HFFc6 (cell line): Measurements from ENCODE around the gene MTFMT. TPM values are rescaled to one million over a fixed set of nuclear protein-coding genes. Genes with fewer than 3 reads are reported as not detected.

ENCODE experiments used
- DNase-seq: peaks from one replicate; pipeline ENCODE4 v3.0.0-alpha.2; 2018
- H3K27ac Mint-ChIP-seq: 2 replicates; pipeline ENCODE4 v1.8.0; 2020; ENCODE audit warnings: mild to moderate bottlenecking, mixed read lengths
- H3K27me3 Mint-ChIP-seq: 2 replicates; pipeline ENCODE4 v1.8.0; 2021; ENCODE audit warnings: mild to moderate bottlenecking, moderate library complexity, mixed read lengths; ENCODE audit not compliant: insufficient read depth
- H3K36me3 Mint-ChIP-seq: 2 replicates; pipeline ENCODE4 v1.8.0; 2021; ENCODE audit warnings: low read depth, mixed read lengths
- H3K4me1 Mint-ChIP-seq: 2 replicates; pipeline ENCODE4 v1.8.0; 2020; ENCODE audit warnings: low read depth, mixed read lengths
- H3K4me3 Mint-ChIP-seq: 2 replicates; pipeline ENCODE4 v1.8.0; 2020; ENCODE audit warnings: mild to moderate bottlenecking, moderate library complexity, mixed read lengths
- H3K9me3 Mint-ChIP-seq: 2 replicates; pipeline ENCODE4 v1.8.0; 2020; ENCODE audit warnings: mild to moderate bottlenecking, mixed read lengths
- CTCF ChIP-seq: fragments of 200-600 bp; sonication (generic); IDR thresholded peaks from 2 replicates; pipeline ENCODE4 v1.5.0; 2021; ENCODE audit warnings: antibody characterized with exemption, mild to moderate bottlenecking
- total RNA-seq, 6 experiments: library from RNA; stranded (reverse); fragmentation: NEBNext Ultra II Directional; extraction: Animal tissue kit (Norgen Biotek cat#: 25700); gene quantifications; 2 replicates in 1 of 6; 3 replicates in 5 of 6; pipeline ENCODE4 v1.2.3, GENCODE V29; 2021

The MTFMT gene
- total RNA-seq, 6 experiments from 2014 or later: 15.5 to 18.3 (median 16.9) TPM

GRCh38 chr15:65054333-65055200, 25.1 kb upstream of the MTFMT start:
- Mint-ChIP-seq H3K27ac (no peak overlapping the region), H3K4me3 (no peak overlapping the region)

GRCh38 chr15:65052956-65053355, 23.5 kb upstream of the MTFMT start:
- no peak for TF ChIP-seq CTCF

More at GRCh38 chr15:65054333-65055200, 25.1 kb upstream of the MTFMT start:
- H3K9me3 Mint-ChIP-seq: no peaks in the 10 kb centered on the region
- peak; percentile 96 for TF ChIP-seq CTCF
- peaks cover 17% of the 10 kb centered on the region for H3K27me3 Mint-ChIP-seq
- peaks cover 34% of the 10 kb centered on the region for H3K4me1 Mint-ChIP-seq
- no peaks in the 10 kb centered on the region for H3K36me3 Mint-ChIP-seq
- peak; percentile 50 for DNase-seq

DNA sequence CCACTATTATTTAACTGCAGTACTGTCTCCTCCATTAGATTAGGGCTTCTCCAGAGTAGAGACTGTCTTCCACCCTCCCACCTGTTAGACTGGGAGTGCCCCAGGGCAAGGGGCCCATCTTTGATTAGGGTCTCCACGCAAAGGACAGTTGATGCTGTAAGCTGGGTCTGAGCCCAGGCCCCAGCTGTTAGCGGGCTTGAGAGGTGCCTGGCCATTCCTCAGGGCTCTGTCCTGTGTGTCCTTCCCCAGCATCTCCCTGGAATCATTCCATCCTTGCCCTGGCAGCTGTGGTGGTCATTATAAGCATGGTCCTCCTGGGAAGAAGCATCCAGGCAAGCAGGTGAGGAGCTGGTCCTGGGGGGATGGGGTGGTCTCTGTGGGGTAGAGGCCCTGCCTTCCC, 21.8 kb upstream of the MTFMT start:
- no peak for TF ChIP-seq CTCF
- Mint-ChIP-seq H3K36me3 (no peaks in the 10 kb centered on the region), H3K27me3 (peaks cover 7% of the 10 kb centered on the region), H3K27ac (no peak overlapping the region), H3K4me1 (peaks cover 30% of the 10 kb centered on the region), H3K9me3 (no peaks in the 10 kb centered on the region), H3K4me3 (no peak overlapping the region)
- DNase-seq: no peak

More at GRCh38 chr15:65052956-65053355, 23.5 kb upstream of the MTFMT start:
- H3K9me3 Mint-ChIP-seq: no peaks in the 10 kb centered on the region
- peaks cover 38% of the 10 kb centered on the region for H3K4me1 Mint-ChIP-seq
- no peak overlapping the region for H3K4me3 Mint-ChIP-seq
- no peak overlapping the region for H3K27ac Mint-ChIP-seq
- DNase-seq: no peak
- no peaks in the 10 kb centered on the region for H3K36me3 Mint-ChIP-seq
- H3K27me3 Mint-ChIP-seq: peaks cover 14% of the 10 kb centered on the region

DNA sequence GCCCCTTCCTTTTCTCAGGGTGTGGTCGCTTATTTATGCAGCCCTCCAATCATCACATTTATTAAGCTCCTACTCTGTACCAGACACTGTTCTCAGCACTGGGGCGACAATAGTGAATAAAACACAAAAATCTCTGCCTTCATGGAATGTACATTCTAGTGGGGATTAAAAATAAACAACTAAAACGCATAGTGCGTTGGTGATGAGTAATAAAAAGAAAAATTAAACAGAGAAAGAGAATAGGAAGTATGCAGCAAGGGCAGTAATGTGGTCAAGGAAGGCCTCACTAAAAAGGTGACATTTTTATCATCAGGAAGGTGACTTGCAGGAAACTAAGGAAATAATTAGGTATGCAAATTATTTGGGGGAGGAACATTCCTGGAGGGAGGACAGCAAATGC, 20.8 kb upstream of the MTFMT start:
- Mint-ChIP-seq H3K4me1 (peaks cover 25% of the 10 kb centered on the region), H3K27me3 (peaks cover 1% of the 10 kb centered on the region; the same call in 1 of the 2 replicates), H3K4me3 (peak overlapping the region; percentile 86), H3K36me3 (no peaks in the 10 kb centered on the region), H3K9me3 (no peaks in the 10 kb centered on the region), H3K27ac (peak overlapping the region; percentile 85)
- TF ChIP-seq CTCF: no peak
- peak; percentile 25 for DNase-seq

- H3K27me3 Mint-ChIP-seq: peaks cover 1% of the 10 kb centered on the region; the same call in 1 of the 2 replicates
- H3K4me3 Mint-ChIP-seq: peak overlapping the region; percentile 86
- no peaks in the 10 kb centered on the region for H3K9me3 Mint-ChIP-seq
- peaks cover 33% of the 10 kb centered on the region for H3K4me1 Mint-ChIP-seq
- DNase-seq: peak; percentile 91
- H3K27ac Mint-ChIP-seq: peak overlapping the region; percentile 85
- H3K36me3 Mint-ChIP-seq: no peaks in the 10 kb centered on the region
- TF ChIP-seq CTCF: no peak
Observed at GRCh38 chr15:65049418-65049840, 20.0 kb upstream of the MTFMT start.
